HG03045 (cell line): ENCODE measurements around the gene KCNB1.

Source experiments
- ATAC-seq: cut with Tn5 transposase; IDR thresholded peaks from one replicate; pipeline ENCODE4 v1.9.1; 2021; ENCODE audit warnings: mild to moderate bottlenecking, moderate library complexity; ENCODE audit not compliant: unreplicated experiment

Gene KCNB1

DNA sequence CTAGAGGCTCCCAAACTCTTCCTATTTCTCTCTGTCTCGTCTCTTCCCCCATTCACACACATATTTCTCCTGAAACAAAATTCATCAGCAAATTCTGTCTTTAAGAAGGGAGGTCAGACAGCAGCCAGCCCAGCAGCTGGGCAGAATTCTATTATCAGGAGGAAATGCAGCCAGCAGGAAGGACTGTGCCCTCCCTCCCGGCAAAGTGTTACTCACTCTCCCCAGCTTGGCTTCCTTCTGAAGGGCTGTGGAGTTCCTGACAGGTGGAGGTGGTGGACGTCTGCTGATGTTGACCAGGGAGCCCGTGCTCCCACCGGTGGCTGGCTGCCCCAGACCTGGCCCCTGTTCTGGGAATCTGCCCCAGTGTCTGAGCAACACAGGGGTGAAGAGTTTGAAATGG lies 37.3 kb downstream of the KCNB1 start:
- ATAC-seq, result no peak

DNA sequence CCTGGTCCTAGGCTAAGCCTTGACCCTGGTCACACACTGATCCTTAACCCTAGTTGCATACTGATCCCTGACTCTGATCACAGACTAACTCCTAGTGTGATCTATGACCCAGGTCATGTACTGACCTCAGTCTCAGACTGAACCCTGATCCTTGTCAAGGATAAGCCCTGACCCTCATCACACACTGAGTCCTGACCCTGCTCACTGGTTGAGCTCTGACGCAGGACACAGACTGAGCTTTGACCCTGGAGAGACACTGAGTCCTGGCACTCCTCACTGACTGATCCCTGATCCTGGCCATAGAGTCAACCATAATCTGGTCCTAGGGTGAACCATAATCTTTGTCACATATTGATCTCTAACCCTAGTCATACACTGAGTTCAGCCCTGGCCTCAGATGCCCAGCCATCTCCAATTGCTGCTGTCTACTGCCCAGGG lies 37.9 kb downstream of the KCNB1 start:
- ATAC-seq, result no peak

DNA sequence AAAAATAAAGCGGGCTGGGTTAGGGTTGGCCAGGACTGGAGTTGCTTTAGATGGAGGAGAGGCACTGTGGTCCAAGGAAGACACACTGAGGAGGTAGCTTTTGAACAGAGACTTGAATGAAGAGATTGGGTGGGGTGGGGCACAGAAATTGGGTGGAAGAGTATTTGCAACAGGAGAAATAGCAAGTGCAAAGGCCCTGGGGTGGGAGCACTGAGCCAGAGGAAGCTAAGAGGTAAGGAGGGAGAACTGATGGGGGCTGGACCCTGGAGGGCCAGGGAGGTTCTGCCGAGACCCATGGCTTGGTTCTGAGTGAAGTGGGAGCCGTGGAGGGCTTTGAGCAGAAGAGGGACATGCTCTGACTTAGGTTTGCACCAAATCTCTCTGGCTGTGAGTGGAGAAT lies 45.4 kb downstream of the KCNB1 start:
- ATAC-seq, result no peak

GRCh38 chr20:49435639-49436038 lies 46.8 kb downstream of the KCNB1 start:
- no peak for ATAC-seq

- ATAC-seq, result no peak
Measured at GRCh38 chr20:49433333-49433732, 49.1 kb downstream of the KCNB1 start.

- no peak for ATAC-seq
Measured at GRCh38 chr20:49432550-49432949, 49.9 kb downstream of the KCNB1 start.

DNA sequence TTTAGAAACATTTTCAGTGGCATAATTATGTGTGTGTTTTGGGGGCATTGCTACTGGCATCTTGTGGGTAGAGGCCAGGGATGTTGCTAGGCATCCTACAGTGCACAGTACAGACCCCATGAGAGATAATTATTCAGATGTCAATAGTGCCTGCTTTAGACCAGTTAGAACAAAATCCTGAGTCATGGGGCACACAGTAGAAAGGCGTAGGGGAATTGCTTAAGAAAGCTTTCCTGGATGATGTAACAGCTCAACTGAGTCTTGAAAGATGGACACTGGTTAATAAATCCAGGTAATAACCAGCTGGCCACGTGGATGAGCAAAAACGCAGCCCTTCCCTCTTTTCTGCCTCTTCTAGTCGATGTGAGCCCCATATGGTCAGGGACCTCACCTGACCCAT lies 51.1 kb downstream of the KCNB1 start:
- no peak for ATAC-seq

GRCh38 chr20:49430320-49430719 lies 52.1 kb downstream of the KCNB1 start:
- ATAC-seq, result no peak

DNA sequence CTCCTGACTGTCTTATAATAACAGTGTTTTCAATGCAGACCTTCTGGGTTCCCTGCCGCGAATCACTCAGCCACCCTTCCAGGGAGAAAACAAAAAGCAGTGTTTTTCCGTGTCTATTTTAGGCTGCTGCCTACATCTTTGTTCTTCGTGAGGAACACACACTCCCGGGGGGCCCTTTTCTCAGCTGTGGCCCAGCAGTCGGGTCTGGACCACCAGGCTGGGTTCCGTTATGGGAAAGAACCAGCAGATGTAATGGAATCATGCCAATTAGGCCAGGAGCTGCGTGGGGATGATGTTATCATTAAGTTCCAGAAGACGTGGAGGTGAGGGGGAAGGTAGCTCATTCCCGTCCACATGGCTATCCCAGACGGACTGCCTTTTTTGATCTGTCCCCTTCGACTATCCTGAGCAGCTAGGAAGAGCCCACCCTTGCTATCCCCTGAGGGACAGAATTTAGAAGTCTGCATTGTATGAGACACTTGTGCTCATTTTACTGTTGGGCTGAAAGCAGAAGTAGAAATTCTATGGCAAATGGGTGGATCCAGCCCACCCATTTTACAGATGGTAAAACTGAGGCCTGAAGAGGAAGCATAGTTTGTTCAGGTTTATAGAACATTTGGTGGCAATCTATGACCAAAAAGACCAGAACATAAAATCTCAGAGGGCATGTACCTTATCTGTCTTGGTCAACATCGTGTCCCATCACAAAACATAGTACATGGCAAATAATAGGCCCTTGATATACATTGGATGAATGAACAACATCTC lies 54.5 kb downstream of the KCNB1 start:
- ATAC-seq, result no peak

- ATAC-seq, result no peak
Measured at GRCh38 chr20:49426873-49427272, 55.6 kb downstream of the KCNB1 start.

- ATAC-seq, result no peak
Measured at GRCh38 chr20:49426395-49426794, 56.1 kb downstream of the KCNB1 start.

- no peak for ATAC-seq
Measured at GRCh38 chr20:49424536-49424935, 57.9 kb downstream of the KCNB1 start.

DNA sequence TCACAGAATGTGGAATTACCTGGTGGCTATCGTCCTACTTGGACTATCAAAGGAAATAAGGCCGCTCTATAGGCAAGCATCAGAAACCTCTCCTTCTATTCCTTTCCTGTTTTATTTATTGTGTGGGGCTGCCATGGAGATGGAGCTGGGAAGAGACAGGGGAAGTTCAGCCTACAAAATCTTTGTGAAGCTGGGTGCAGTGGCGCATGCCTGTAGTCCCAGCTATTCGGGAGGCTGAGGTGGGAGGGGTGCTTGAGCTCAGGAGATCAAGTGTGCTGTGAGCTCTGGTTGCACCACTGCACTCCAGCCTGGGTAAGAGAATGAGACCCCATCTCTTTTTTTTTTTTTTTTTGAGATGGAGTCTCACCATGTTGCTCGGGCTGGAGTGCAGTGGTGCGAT lies 60.3 kb downstream of the KCNB1 start:
- ATAC-seq, result no peak

GRCh38 chr20:49420811-49421295 lies 61.6 kb downstream of the KCNB1 start:
- ATAC-seq, result no peak

- no peak for ATAC-seq
Measured at GRCh38 chr20:49420292-49420691, 62.2 kb downstream of the KCNB1 start.

DNA sequence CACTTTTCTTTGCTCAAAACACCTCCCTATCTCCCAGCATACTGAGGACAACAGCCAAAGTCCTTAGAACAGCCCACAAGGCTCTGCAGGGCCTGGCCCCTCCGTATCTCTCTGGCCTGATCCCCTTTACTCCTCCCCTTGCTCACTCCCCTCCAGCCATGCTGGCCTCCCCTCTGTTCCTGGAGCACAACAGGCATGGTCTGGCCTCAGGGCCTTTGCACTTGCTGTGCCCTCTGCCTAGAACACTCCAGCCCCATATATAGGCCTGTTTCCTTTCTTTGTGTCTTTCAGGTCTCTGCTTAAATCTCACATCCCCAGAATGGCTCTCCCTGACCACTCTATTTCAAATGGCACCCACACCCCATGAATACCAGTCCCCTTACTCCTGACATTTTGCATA lies 62.7 kb downstream of the KCNB1 start:
- ATAC-seq, result no peak

- no peak for ATAC-seq
Measured at GRCh38 chr20:49418809-49419208, 63.7 kb downstream of the KCNB1 start.

GRCh38 chr20:49417843-49418555 lies 64.5 kb downstream of the KCNB1 start:
- ATAC-seq, result no peak

- ATAC-seq, result no peak
Measured at GRCh38 chr20:49415668-49416044, 66.8 kb downstream of the KCNB1 start.

DNA sequence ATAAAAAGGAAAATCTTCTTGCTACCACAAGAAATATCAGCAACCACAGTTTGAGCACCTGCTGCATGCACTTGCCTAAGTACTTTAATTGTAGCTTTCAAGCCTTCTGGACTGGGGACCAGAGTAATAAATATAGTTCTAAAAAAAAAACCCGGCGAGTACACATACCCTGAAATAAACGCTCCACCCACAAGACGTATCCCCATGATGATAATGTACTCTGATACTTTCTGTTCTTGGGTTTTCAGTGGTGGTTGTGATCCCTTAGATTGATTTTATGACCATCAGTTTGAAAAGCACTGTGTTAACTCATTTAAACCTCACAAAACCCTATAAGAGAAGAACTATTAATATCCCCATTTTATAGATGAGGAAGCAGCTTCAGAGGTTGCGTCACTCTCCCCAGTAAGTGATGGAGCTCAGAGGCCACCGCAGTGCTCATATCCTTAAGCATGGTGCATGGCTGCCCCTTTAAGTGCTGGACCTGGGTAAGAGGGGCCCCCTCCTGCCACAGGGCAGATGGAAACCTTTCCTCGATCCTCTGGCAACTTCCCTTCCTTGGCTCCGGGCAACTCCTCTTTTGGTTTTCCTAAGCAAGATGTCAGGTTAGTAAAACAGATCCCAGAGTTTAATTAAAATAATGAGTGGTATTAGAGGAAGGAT lies 67.3 kb downstream of the KCNB1 start:
- no peak for ATAC-seq

DNA sequence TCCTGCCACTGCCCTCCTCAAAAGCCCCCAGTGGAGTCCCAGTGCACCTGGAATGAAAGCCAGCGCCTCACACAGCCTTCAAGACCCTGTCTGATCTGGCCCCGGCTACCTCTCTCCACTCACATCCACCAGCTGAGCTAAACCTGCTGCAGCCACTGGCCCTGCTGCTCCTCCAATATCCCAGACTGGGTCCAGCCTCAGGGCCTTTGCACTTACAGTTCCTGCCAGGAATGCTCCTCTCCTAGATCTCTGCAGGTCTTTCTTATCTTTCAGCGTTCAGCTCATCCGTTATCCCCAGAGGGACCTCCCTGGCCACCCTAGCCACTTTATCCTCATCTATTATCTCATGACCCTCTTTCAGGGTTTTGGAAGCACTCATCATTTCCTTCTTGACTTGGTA lies 68.8 kb downstream of the KCNB1 start:
- ATAC-seq, result no peak

GRCh38 chr20:49412953-49413352 lies 69.5 kb downstream of the KCNB1 start:
- ATAC-seq, result no peak
